Measurements from ENCODE around the gene SALL4.

SALL4 gene

GRCh38 chr20:51811042-51811355 is 8.7 kb upstream of the SALL4 start:
- ChIA-PET CTCF (interaction anchor here (0.7 kb wide), 1 partner anchor 294 kb away, joined by 3 read pairs; no protein-coding TSS in a partner anchor), POLR2A (no interaction called here)
- TF ChIP-seq FOXK2 (IDR thresholded peaks at IDR 0.05) = no peak
- TF ChIP-seq NFRKB (IDR thresholded peaks at IDR 0.05) = no peak
- DNase-seq (ENCODE audit: extremely low spot score) = no peak

- peak; percentile 30 for DNase-seq (ENCODE audit: extremely low spot score)
- TF ChIP-seq ARNT (IDR thresholded peaks at IDR 0.05) = no peak
- TF ChIP-seq FOXK2 (IDR thresholded peaks at IDR 0.05) = no peak
- TF ChIP-seq LEF1 (IDR thresholded peaks at IDR 0.05; ENCODE audit: borderline replicate concordance) = no peak
- TF ChIP-seq FOXA1 (IDR thresholded peaks at IDR 0.05) = no peak
- no peak for TF ChIP-seq ELF4 (IDR thresholded peaks at IDR 0.05)
- TF ChIP-seq SUZ12 (IDR thresholded peaks at IDR 0.05) = no peak
- no peak for TF ChIP-seq ZNF384 (IDR thresholded peaks at IDR 0.05)
- ChIA-PET POLR2A (no interaction called here), CTCF (interaction anchor here (0.7 kb wide), 2 partner anchors 295 to 1268 kb away, joined by 3 read pairs; no protein-coding TSS in a partner anchor)
Observed at GRCh38 chr20:51810155-51811041, 8.1 kb upstream of the SALL4 start.

- CTCF ChIA-PET = interaction anchor here (1.0 kb wide), 1 partner anchor 94 kb away, joined by 3 read pairs; no protein-coding TSS in a partner anchor
- DNase-seq (ENCODE audit: extremely low spot score) = no peak
- POLR2A ChIA-PET = interaction anchor here (0.6 kb wide), 1 partner anchor 23 kb away, joined by 3 read pairs; no protein-coding TSS in a partner anchor
- no peak for TF ChIP-seq SUZ12 (IDR thresholded peaks at IDR 0.05)
- TF ChIP-seq L3MBTL2 (conservative IDR thresholded peaks at IDR 0.05) = no peak
- TF ChIP-seq PKNOX1 (IDR thresholded peaks at IDR 0.05) = peak; percentile 78
Observed at GRCh38 chr20:51807720-51808250, 5.5 kb upstream of the SALL4 start.

GRCh38 chr20:51804754-51805153 is 2.4 kb upstream of the SALL4 start:
- DNase-seq (ENCODE audit: extremely low spot score) = no peak
- TF ChIP-seq LEF1 (IDR thresholded peaks at IDR 0.05; ENCODE audit: borderline replicate concordance) (no peak), FOXM1 (IDR thresholded peaks at IDR 0.05; ENCODE audit: borderline replicate concordance) (no peak), NFRKB (IDR thresholded peaks at IDR 0.05) (no peak), ARNT (IDR thresholded peaks at IDR 0.05) (no peak), HDGF (IDR thresholded peaks at IDR 0.05; ENCODE audit: borderline replicate concordance) (no peak), PKNOX1 (IDR thresholded peaks at IDR 0.05) (no peak), FOXK2 (IDR thresholded peaks at IDR 0.05) (no peak), TARDBP (IDR thresholded peaks at IDR 0.05) (no peak), SUZ12 (IDR thresholded peaks at IDR 0.05) (no peak), SP1 (IDR thresholded peaks at IDR 0.05) (no peak), BHLHE40 (IDR thresholded peaks at IDR 0.05; ENCODE audit: borderline replicate concordance) (no peak), L3MBTL2 (conservative IDR thresholded peaks at IDR 0.05) (no peak), ZNF384 (IDR thresholded peaks at IDR 0.05) (no peak), FOXA1 (IDR thresholded peaks at IDR 0.05) (no peak), CTBP1 (IDR thresholded peaks at IDR 0.05; ENCODE audit: borderline replicate concordance) (no peak), ELF4 (IDR thresholded peaks at IDR 0.05) (no peak)
- POLR2A ChIA-PET = no interaction called here
- CTCF ChIA-PET = no interaction called here

GRCh38 chr20:51803148-51803854 is 980 bp upstream of the SALL4 start:
- TF ChIP-seq SP1 (IDR thresholded peaks at IDR 0.05) = no peak
- TF ChIP-seq L3MBTL2 (conservative IDR thresholded peaks at IDR 0.05) = no peak
- no peak for TF ChIP-seq SUZ12 (IDR thresholded peaks at IDR 0.05)
- no peak for DNase-seq (ENCODE audit: extremely low spot score)
- CTCF ChIA-PET = interaction anchor here (0.6 kb wide), 1 partner anchor 163 kb away, joined by 4 read pairs; no protein-coding TSS in a partner anchor
- POLR2A ChIA-PET = no interaction called here

- no peak for TF ChIP-seq ARNT (IDR thresholded peaks at IDR 0.05)
- DNase-seq (ENCODE audit: extremely low spot score) = no peak
- ChIA-PET CTCF (no interaction called here), POLR2A (interaction anchor here (0.6 kb wide), 1 partner anchor 92 kb away, joined by 3 read pairs; no protein-coding TSS in a partner anchor)
Observed at GRCh38 chr20:51801823-51802123, 548 bp downstream of the SALL4 start.

GRCh38 chr20:51801122-51801822 is 1.0 kb downstream of the SALL4 start:
- DNase-seq (ENCODE audit: extremely low spot score) = no peak
- no peak for TF ChIP-seq HDGF (IDR thresholded peaks at IDR 0.05; ENCODE audit: borderline replicate concordance)
- no peak for TF ChIP-seq CTBP1 (IDR thresholded peaks at IDR 0.05; ENCODE audit: borderline replicate concordance)
- TF ChIP-seq SP1 (IDR thresholded peaks at IDR 0.05) = no peak
- TF ChIP-seq ARNT (IDR thresholded peaks at IDR 0.05) = no peak
- no peak for TF ChIP-seq FOXK2 (IDR thresholded peaks at IDR 0.05)
- TF ChIP-seq BHLHE40 (IDR thresholded peaks at IDR 0.05; ENCODE audit: borderline replicate concordance) = no peak
- no peak for TF ChIP-seq PKNOX1 (IDR thresholded peaks at IDR 0.05)
- TF ChIP-seq ELF4 (IDR thresholded peaks at IDR 0.05) = no peak
- CTCF ChIA-PET = interaction anchor here (0.8 to 2.5 kb wide), 6 partner anchors 8 to 280 kb away, joined by 3 to 16 read pairs (median 5); no protein-coding TSS in a partner anchor
- POLR2A ChIA-PET = interaction anchor here (0.6 to 1.7 kb wide), 3 partner anchors 92 to 158 kb away, joined by 3 to 6 read pairs (median 6); no protein-coding TSS in a partner anchor

All from HEK293T (cell line).